ENCODE data around the gene C1R. TPM values are rescaled to one million over a fixed set of nuclear protein-coding genes. Genes with fewer than 3 reads are reported as not detected.

The C1R gene
- total and polyA plus RNA-seq, 7 experiments from 2014 or later: 1.0 to 7.2 (median 2.9) TPM

GRCh38 chr12:7103837-7104584 is 11.8 kb upstream of the C1R start:
- Mint-ChIP-seq H3K4me3 (peak overlapping the region in 1 of 10 donors; percentile 38), H3K9me3 (peaks cover 0 to 14% (median 10%) of the 10 kb centered on the region in 11 donors), H3K36me3 (peaks cover 12 to 32% (median 17%) of the 10 kb centered on the region in 5 donors), H3K27ac (peak overlapping the region in 4 of 9 donors; percentile 35 to 66 (median 48)), H3K27me3 (no peaks in the 10 kb centered on the region), H3K4me1 (peaks cover 31 to 50% (median 43%) of the 10 kb centered on the region in 7 donors)
- Histone ChIP-seq H3K27me3 (ENCODE audit: control insufficient read depth in 2 of 2, insufficient read depth in 2 of 2, low read length in 2 of 2) (no peaks in the 10 kb centered on the region), H3K36me3 (ENCODE audit: control insufficient read depth in 2 of 3, insufficient read depth in 3 of 3, low read length in 3 of 3) (peaks cover 0 to 17% (median 3%) of the 10 kb centered on the region in 3 experiments), H3K4me3 (ENCODE audit: low read length) (no peak overlapping the region), H3K4me1 (ENCODE audit: control insufficient read depth in 2 of 2, insufficient read depth in 2 of 2, low read length in 2 of 2) (no peaks in the 10 kb centered on the region), H3K27ac (ENCODE audit: low read depth, low read length) (no peak overlapping the region), H3K9me3 (ENCODE audit: control insufficient read depth in 2 of 3, low read length in 3 of 3) (peaks cover 0 to 4% (median 0%) of the 10 kb centered on the region in 3 experiments)
- ATAC-seq: no peak
- ChIA-PET POLR2A (interaction anchor here (0.9 to 1.3 kb wide), 2 partner anchors 8 to 179 kb away, joined by 3 to 4 read pairs; no protein-coding TSS in a partner anchor), CTCF (interaction anchor here (0.7 kb wide), 1 partner anchor 40 kb away, joined by 3 read pairs; no protein-coding TSS in a partner anchor)
- intact Hi-C loops (cut with micrococcal nuclease): no loop called here
- no peak for DNase-seq

- Mint-ChIP-seq H3K27me3 (no peaks in the 10 kb centered on the region), H3K4me3 (peak overlapping the region in 1 of 10 donors; percentile 23), H3K27ac (peak overlapping the region in 7 of 9 donors; percentile 25 to 85 (median 49)), H3K9me3 (peaks cover 0 to 14% (median 10%) of the 10 kb centered on the region in 11 donors), H3K4me1 (peaks cover 24 to 44% (median 36%) of the 10 kb centered on the region in 7 donors), H3K36me3 (peaks cover 12 to 36% (median 23%) of the 10 kb centered on the region in 5 donors)
- Histone ChIP-seq H3K27me3 (ENCODE audit: control insufficient read depth in 2 of 2, insufficient read depth in 2 of 2, low read length in 2 of 2) (no peaks in the 10 kb centered on the region), H3K4me3 (ENCODE audit: low read length) (no peak overlapping the region), H3K4me1 (ENCODE audit: control insufficient read depth in 2 of 2, insufficient read depth in 2 of 2, low read length in 2 of 2) (no peaks in the 10 kb centered on the region), H3K36me3 (ENCODE audit: control insufficient read depth in 2 of 3, insufficient read depth in 3 of 3, low read length in 3 of 3) (peaks cover 0 to 23% (median 3%) of the 10 kb centered on the region in 3 experiments), H3K27ac (ENCODE audit: low read depth, low read length) (peak overlapping the region; percentile 1), H3K9me3 (ENCODE audit: control insufficient read depth in 2 of 3, low read length in 3 of 3) (peaks cover 0 to 4% (median 0%) of the 10 kb centered on the region in 3 experiments)
- ChIA-PET POLR2A (interaction anchor here (0.8 to 0.9 kb wide), 2 partner anchors 9 to 158 kb away, joined by 3 read pairs; no protein-coding TSS in a partner anchor), CTCF (interaction anchor here (1.7 kb wide), 1 partner anchor 9 kb away, joined by 7 read pairs; no protein-coding TSS in a partner anchor)
- intact Hi-C loops (cut with micrococcal nuclease): no loop called here
- DNase-seq (no peak), ATAC-seq (no peak)
Observed at GRCh38 chr12:7102582-7102981, 10.3 kb upstream of the C1R start.

- H3K4me1 Mint-ChIP-seq: peaks cover 22 to 38% (median 30%) of the 10 kb centered on the region in 7 donors
- ChIA-PET CTCF (interaction anchor here (1.7 kb wide), 1 partner anchor 10 kb away, joined by 7 read pairs; no protein-coding TSS in a partner anchor), POLR2A (interaction anchor here (0.6 kb wide), 1 partner anchor 473 kb away, joined by 4 read pairs; no protein-coding TSS in a partner anchor)
Observed at GRCh38 chr12:7101694-7102131, 9.5 kb upstream of the C1R start.

GRCh38 chr12:7101047-7101693 is 8.9 kb upstream of the C1R start:
- peaks cover 16 to 33% (median 25%) of the 10 kb centered on the region in 7 donors for H3K4me1 Mint-ChIP-seq
- H3K27ac Mint-ChIP-seq: peak overlapping the region in 2 of 9 donors; percentile 12 to 28
- Histone ChIP-seq H3K4me1 (ENCODE audit: control insufficient read depth in 2 of 2, insufficient read depth in 2 of 2, low read length in 2 of 2) (no peaks in the 10 kb centered on the region), H3K4me3 (ENCODE audit: low read length) (no peak overlapping the region), H3K27me3 (ENCODE audit: control insufficient read depth in 2 of 2, insufficient read depth in 2 of 2, low read length in 2 of 2) (no peaks in the 10 kb centered on the region), H3K9me3 (ENCODE audit: control insufficient read depth in 2 of 3, low read length in 3 of 3) (peaks cover 0 to 2% (median 0%) of the 10 kb centered on the region in 3 experiments), H3K27ac (ENCODE audit: low read depth, low read length) (no peak overlapping the region), H3K36me3 (ENCODE audit: control insufficient read depth in 2 of 3, insufficient read depth in 3 of 3, low read length in 3 of 3) (peaks cover 0 to 23% (median 3%) of the 10 kb centered on the region in 3 experiments)
- no peak for DNase-seq
- H3K36me3 Mint-ChIP-seq: peaks cover 11 to 32% (median 19%) of the 10 kb centered on the region in 5 donors
- H3K4me3 Mint-ChIP-seq: no peak overlapping the region
- H3K9me3 Mint-ChIP-seq: peaks cover 0 to 8% (median 6%) of the 10 kb centered on the region in 11 donors
- POLR2A ChIA-PET: interaction anchor here (0.6 kb wide), 1 partner anchor 472 kb away, joined by 4 read pairs; no protein-coding TSS in a partner anchor
- ATAC-seq: no peak
- H3K27me3 Mint-ChIP-seq: no peaks in the 10 kb centered on the region
- intact Hi-C loops (cut with micrococcal nuclease): no loop called here
- CTCF ChIA-PET: interaction anchor here (0.9 kb wide), 1 partner anchor 12 kb away, joined by 4 read pairs; no protein-coding TSS in a partner anchor

More at GRCh38 chr12:7101694-7102131, 9.5 kb upstream of the C1R start:
- Histone ChIP-seq H3K4me3 (ENCODE audit: low read length) (no peak overlapping the region), H3K27me3 (ENCODE audit: control insufficient read depth in 2 of 2, insufficient read depth in 2 of 2, low read length in 2 of 2) (no peaks in the 10 kb centered on the region), H3K27ac (ENCODE audit: low read depth, low read length) (no peak overlapping the region), H3K36me3 (ENCODE audit: control insufficient read depth in 2 of 3, insufficient read depth in 3 of 3, low read length in 3 of 3) (peaks cover 0 to 23% (median 3%) of the 10 kb centered on the region in 3 experiments), H3K4me1 (ENCODE audit: control insufficient read depth in 2 of 2, insufficient read depth in 2 of 2, low read length in 2 of 2) (no peaks in the 10 kb centered on the region), H3K9me3 (ENCODE audit: control insufficient read depth in 2 of 3, low read length in 3 of 3) (peaks cover 0 to 4% (median 0%) of the 10 kb centered on the region in 3 experiments)
- H3K4me3 Mint-ChIP-seq: no peak overlapping the region
- peaks cover 0 to 13% (median 10%) of the 10 kb centered on the region in 11 donors for H3K9me3 Mint-ChIP-seq
- peaks cover 12 to 34% (median 23%) of the 10 kb centered on the region in 5 donors for H3K36me3 Mint-ChIP-seq
- DNase-seq: no peak
- H3K27ac Mint-ChIP-seq: peak overlapping the region in 3 of 9 donors; percentile 28 to 49 (median 28)
- ATAC-seq: no peak
- intact Hi-C loops (cut with micrococcal nuclease): no loop called here
- no peaks in the 10 kb centered on the region for H3K27me3 Mint-ChIP-seq

- ChIA-PET CTCF (interaction anchor here (0.7 to 0.9 kb wide), 2 partner anchors 11 to 176 kb away, joined by 3 to 4 read pairs; no protein-coding TSS in a partner anchor), POLR2A (interaction anchor here (1.4 kb wide), 1 partner anchor 8 kb away, joined by 3 read pairs; no protein-coding TSS in a partner anchor)
- peaks cover 4 to 23% (median 11%) of the 10 kb centered on the region in 5 donors for H3K36me3 Mint-ChIP-seq
- H3K9me3 Mint-ChIP-seq: no peaks in the 10 kb centered on the region
- no peaks in the 10 kb centered on the region for H3K4me1 ChIP-seq (ENCODE audit: control insufficient read depth in 2 of 2, insufficient read depth in 2 of 2, low read length in 2 of 2)
- no peaks in the 10 kb centered on the region for H3K9me3 ChIP-seq (ENCODE audit: control insufficient read depth in 2 of 3, low read length in 3 of 3)
- H3K36me3 ChIP-seq (ENCODE audit: control insufficient read depth in 2 of 3, insufficient read depth in 3 of 3, low read length in 3 of 3): peaks cover 0 to 23% (median 3%) of the 10 kb centered on the region in 3 experiments
- no peaks in the 10 kb centered on the region for H3K27me3 Mint-ChIP-seq
- H3K27ac ChIP-seq (ENCODE audit: low read depth, low read length): no peak overlapping the region
- ATAC-seq (no peak), DNase-seq (no peak)
- no peaks in the 10 kb centered on the region for H3K27me3 ChIP-seq (ENCODE audit: control insufficient read depth in 2 of 2, insufficient read depth in 2 of 2, low read length in 2 of 2)
- H3K4me3 Mint-ChIP-seq: no peak overlapping the region
- H3K4me3 ChIP-seq (ENCODE audit: low read length): no peak overlapping the region
- H3K27ac Mint-ChIP-seq: no peak overlapping the region
- intact Hi-C loops (cut with micrococcal nuclease): no loop called here
- peaks cover 15 to 23% (median 18%) of the 10 kb centered on the region in 7 donors for H3K4me1 Mint-ChIP-seq
Observed at GRCh38 chr12:7100239-7100638, 8.0 kb upstream of the C1R start.
